Measurements from ENCODE around the gene CD2BP2.
"Not testable (repeated sequence)": the region's sequence is repeated elsewhere in the genome, so short reads cannot be mapped to it uniquely, and the experiment has no call there.

CD2BP2 gene

DNA sequence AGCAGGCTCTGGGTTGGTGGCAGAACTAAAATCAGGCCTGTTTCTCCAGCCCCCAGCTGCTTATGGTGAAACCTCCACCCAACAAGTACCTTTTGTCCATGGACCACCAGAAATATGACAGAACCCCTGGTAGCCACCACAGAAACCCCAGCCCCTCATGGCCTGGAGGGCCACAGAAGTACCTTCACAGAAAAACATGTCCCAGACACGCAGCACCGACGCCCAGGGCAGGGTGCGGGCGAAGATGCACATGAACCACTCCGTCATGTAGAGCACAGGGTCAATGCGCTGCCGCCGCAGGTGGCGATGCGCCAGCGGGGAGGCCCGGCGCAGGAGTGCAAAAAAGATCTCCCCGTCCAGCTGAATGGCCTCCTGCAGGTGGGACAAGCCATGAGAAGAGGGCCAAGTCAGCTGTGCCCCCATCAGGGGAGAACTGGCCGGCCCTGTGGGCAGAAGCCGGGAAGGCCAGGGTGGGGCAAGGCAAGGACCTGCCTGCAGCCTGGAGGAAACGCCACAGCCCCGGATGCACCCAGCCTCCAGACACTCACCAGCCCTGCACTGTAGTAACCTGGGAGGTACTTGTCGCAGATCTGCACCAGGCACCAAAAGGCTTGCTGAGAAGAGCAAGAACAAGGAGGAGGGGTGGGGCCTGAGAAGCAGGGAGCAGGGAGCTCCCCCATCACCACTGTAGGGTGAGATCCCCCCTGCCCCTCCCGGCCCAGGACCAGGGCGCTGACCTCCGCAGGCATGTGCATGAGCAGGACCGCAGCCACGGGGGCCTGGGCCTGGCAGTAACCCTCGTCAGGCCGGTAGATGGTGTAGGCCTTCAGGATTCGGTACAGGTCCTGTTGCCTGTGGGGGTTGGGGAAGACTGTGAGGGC, 4.1 kb upstream of the CD2BP2 start:
- DNase-seq: no peak

DNA sequence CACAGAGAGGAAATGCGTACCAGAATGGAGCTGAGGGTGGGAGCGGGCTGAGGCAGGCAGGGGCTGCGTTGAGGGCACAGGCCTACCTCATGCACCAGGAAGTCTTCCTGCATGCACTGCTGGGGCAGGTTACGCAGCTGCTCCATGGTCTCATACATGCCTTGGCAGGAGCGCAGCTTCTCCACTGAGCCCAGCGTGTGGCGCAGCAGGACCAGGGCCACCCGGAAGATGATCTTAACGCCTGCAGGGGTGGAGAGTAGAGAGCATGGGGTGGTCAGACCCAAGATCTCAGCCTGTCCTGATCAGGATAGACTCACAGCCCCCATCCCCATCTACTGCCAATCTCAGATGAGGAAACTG, 3.4 kb upstream of the CD2BP2 start:
- no peak for DNase-seq

DNA sequence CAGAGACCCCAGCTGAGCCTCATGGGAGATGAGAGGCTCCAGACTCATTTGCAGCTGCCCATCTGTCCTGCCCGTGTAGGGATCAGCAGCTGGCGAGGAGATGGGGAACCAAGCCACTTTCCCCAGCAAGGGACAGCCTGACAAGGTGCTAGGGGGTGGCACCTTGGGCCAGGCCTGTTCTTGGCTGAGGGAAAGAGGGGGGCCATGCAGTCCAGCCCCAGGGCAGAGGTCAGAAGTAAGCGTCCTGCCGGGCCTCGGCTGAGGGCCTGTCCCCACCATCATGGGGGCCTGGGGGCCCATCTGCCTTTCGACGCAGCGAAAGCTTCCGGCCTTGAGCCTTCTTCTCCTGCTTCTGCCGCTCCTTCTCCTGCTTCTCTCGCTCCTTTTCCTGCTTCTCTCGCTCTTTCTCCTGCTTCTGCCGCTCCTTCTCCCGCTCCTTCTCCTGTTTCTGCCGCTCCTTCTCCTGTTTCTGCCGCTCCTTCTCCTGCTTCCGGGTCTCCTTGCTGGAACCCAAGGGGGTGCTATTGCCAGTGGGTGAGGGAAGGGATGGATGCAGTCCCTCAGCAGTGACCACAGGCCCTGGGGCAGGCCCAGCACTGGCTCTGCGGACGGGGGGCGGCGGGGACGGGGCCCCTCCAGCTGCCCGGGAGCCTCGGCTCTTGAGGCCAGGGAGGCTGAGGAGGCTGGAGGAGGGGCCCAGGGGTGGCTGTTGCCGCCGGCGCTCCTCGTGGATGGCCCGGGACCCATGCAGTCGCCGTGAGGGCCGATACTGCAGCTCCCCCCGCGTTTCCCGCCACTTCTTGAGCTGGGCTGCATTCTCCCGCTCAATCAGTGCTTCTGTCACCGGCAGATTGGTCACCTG, 2.8 kb upstream of the CD2BP2 start:
- DNase-seq: no peak

DNA sequence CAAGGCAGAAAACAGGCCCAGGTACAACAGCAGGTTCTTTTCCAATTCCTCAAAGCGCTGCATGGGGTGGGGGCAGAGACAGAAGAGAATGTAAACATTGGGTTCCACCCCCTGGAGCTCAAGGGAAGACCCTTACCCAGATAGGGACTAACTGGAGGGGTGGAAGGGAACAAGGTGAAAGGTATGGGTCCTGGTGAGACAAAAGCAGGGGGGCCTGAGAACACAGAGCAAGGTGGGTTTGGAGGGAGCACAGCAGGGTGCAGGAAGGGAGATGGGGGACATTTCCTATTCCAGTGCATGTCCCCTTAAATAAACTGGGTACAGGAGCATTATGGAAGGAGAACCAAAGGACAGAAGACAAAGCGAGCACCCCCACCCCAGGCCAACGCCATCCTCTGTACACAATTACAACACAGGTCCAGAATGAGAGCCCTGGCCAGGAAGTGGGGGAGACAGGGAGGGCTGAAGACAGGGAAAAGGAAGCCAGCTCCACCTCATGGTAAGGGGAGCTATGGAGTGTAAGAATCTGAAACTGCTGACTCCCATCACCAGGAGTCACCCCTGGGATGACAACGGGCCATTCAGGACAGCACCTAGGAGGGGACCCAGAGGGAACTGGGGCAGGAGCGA, 2.1 kb upstream of the CD2BP2 start:
- DNase-seq: no peak

DNA sequence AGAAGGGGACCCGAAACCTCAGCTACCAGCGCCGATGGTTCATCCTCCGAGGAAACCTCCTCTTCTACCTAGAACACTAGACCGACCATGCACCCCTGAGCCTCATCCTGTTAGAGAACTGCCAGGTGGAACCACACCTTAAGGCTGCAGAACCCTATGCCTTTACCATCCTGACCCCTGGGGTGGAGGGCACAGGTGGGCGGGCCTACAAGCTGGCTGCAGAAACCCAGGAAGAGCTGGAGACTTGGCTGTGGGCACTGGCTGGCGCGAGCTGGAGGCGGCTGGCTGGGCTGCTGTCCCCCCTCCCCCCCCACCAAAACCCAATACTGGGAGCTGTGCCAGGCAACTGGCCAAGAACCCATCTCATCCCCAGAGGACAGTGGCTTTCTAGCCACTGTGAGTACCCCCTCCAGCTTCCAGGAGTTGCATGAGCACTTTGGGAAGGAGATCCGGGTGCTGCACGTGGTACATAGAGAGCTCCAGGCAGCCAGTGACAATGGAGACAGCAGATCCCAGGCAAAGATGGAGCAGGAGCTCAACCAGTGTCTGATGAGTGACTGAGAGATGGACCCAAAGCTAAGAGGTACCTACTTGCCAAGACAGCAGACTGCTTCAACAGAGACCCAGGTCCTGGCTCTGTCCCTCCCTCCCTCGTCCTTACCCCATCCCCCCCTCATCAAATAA, 1.4 kb upstream of the CD2BP2 start:
- DNase-seq: no peak

DNA sequence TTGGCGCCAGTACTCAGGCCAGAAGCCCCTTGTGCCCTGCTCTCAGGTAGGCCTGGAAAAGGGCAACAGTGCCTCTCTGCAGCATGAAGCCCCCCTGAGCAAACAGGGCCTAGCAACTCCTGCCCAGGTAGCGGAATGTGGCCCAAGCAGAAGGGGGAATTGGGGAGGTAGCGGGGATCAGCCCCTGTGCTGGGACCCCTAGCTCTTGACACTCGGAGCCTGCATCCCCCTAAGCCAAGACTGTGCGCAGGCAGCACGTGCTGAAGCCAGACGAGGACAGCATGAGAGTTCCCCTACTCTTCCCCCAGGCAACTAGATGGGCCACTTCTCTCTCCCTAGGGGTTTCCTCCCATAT, 823 bp upstream of the CD2BP2 start:
- no peak for DNase-seq

DNA sequence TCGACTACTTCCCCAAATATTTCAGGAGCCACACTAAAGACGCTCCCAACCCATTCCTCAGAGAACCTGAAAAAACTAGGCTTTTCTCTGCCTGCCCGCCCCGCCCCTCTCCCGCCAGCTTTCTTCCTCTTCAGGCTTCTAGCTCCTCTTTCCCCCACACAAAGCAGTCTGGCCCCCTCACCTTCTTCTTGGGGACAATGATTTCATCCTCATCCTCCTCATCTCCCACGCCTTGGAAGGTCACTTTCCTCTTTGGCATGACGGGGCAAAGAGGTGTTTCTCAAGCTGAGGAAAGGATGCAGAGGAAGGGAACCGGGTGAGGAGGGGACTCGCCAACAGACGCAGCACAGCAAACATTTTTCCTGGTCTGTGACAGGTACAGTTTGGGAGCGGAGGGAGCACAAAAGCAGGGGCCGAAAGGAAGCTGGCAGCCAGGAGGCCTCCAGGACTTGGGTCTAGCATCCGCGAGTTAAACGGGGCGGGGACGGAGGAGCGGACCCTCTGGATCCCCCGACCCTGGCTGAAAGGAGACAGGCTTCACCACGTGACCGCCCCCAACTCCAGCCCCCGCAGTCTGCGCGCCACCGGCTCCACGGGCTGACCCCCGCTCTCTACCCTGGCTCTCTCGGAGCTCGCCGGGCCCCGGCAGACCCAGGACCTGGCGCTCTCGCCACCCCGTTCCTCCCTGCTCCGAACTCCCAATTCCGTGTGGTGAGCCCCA, 525 bp downstream of the CD2BP2 start:
- no peak for DNase-seq

DNA sequence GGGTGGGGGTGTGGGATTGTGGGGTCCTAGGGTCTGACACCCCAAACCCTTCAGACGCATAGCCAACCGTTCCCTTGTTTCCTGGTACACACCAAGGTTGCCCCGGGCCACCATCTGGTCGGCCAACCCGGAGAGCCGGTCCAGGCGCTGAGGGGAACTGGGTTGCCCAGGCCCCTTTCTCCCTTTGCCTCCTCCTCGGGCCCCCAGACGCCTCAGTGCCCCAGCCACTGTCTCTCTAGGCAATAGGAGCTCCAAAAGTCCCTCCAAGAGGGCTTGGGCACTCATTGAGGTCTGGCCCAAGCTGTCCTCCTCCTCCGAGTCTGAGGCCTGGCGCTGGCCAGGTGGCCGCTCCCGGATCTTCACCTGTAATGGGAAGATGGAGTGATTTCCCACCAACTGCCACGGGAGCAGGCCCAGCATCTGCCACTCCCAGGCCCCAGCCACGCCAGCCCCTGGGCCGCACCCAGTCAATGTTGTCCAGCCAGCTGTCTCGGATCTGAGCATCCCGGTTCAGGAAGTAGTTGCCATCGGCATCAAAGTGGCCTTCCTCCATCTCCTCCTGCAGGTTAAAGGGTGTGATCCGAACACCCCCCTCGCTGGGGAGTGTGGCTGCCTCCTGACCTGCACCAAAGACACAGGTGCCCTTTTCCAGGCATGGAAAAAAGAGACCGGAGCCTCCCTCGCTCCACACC, 1.5 kb downstream of the CD2BP2 start:
- DNase-seq: no peak

DNA sequence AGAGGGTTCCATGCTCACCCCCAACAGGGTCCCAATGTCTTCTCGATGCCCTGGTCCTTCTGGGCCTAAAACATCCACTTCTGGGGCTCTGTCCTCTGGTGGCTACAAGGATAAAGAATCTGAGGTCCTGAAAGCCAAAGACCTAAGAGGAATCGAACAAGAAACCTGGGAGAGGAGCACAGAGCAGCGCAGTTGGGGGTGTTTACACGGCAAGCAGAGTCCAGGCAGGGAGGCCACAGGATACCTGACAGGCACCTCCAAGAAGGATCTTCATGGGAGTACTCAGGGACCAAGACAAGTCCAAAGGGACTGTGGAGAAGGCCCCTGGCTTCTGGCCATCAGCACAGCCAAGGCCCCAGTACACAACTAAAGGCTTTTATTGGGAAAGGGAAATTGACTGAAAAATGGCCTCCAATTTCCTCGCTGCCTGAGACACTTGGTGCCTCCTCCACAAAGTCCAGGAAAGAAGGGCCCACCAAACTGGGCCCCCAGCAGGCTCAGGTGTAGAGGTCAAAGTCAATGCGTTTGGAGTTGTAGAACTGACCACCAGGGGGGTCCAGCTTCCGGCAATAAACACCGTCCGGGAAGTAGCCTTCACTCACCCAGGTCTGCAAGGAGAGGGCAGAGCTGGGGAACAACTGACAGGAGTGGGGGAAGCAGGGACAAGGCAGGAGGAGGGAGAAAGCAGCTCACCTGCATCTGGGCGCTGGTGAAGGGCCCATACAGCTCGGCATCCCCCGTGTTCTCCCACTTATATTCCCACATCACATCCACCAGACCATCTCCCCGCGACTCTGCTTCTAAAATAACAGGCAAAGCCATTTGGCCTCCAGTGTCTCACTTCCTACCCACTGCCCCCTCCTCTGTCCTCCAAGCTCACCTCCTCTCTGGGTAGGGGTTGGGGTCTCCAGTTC, 2.4 kb downstream of the CD2BP2 start:
- DNase-seq: no peak

DNA sequence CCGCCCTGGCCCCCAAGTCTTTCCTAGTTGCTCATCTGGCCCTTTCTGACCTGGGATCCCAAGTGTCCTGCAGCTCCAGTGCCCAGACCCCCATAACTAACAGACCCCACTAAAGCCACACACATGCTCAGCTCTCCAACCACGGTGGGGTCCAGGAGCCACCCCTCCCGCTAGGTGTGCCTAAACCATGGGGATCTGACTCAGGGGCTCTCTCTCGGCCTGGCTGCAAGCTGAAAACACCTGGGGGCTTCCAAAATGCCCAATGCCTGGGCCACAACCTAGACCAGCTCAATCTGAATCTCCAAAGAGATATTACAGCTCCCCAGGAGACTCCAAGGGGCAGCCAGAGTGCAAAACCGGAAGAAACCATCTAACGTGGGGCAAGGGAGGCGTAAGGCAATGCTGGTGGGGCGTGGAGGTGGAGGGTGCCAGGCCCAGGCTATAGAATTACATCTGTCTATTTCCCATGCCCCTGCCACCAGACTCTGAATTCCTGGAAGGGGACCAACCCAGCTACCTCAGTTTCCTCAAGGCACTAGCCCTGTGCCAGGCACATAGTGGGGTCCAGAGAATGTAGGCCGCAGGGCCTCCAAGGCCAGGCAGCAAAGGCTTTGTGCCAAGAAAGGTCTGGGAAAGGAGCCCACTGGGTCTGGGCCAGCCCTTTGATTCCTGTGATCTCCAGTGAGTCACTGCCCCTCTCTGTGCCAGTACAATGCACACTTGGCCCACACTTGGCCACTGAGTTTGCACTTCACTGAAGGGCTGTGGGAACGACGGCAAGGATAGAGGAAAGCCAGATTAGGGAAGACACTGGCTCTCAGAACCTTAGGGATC, 3.3 kb downstream of the CD2BP2 start:
- DNase-seq: no peak

DNA sequence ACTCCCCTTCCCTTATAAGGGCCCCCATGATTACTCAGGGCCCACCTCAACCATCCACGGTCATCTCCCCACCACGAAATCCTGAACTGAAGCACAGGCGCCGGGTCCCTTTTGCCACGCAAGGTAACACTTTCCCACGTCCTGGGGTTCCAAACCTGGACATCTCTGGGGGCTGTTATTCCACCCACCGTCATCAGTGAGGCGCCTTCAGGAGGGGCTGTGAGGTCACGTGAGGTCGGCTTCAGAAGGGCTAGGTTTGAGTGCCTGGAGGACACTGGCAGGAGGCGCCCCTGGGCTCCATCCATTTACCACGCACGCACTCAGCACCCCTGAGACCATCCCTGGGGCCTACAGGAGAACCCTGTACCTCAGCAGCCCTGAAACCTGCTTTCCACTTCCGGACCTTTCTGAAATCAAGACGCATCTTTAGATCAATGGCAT, 4.1 kb downstream of the CD2BP2 start:
- no peak for DNase-seq

DNA sequence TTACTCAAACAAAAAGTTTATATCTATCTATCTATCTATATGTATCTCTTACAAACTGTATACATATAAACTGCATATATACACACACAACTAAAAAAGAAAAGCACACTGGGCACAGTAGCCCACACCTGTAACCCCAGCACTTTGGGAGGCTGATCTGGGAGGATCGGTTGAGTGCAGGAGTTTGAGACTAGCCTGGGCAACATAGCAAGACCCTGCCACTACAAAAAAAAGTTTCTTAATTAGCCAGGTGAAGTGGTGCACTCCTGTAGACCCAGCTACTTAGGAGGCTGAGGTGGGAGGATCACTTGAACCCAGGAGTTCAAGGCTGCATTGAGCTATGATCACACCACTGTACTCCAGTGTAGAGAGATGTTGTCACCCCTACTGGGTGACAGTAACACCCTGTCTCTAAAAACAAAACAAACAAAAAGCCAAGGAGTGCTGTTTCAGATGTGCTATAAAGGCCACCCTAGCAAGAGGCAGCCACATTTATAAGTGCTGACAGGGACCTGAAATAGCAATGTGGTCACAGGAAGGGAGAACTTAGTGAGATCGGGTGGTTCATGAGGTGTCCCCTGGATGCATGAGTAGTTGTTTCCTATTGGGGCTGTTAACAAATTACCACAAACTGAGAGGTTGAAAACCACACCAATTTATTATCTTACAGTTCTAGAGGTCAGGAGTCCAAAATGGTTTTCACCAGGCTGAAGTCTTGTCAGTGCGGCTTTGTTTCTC, 4.8 kb downstream of the CD2BP2 start:
- DNase-seq: no peak

DNA sequence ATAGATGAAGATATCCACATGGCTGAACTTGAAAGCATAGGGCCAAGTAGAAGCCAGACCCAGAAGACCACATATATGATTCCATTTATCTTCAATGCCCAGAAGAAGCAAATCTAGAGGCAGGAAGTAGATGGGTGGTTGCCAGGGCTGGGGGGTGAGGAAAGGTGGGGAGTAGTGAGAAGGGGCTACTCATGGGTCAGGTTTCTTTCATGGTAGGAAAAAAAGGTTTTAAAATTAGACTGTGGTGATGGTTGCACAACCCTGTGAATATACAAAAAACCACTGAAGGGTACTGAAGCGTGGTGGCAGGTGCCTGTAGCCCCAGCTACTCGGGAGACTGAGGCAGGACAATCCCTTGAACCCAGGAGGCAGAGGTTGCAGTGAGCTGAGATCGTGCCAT, 5.4 kb downstream of the CD2BP2 start:
- DNase-seq: no peak

DNA sequence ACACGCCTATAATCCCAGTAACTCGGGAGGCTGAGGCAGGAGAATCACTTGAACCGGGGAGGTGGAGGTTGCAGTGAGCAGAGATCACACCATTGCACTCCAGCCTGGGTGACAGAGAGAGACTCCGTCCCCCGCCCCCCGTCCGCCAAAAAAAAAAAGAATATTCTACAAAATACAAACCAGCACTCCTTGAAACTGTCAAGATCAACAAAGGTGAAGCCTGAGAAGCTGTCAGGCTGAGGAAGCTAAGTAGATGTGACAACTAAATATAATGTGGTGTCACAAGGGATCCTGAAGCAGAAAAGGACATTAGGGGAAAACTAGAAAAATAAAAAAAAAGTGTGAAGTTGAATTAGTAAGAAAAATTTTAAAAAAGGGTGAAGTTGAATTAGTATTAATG, 6.2 kb downstream of the CD2BP2 start:
- DNase-seq: no peak

DNA sequence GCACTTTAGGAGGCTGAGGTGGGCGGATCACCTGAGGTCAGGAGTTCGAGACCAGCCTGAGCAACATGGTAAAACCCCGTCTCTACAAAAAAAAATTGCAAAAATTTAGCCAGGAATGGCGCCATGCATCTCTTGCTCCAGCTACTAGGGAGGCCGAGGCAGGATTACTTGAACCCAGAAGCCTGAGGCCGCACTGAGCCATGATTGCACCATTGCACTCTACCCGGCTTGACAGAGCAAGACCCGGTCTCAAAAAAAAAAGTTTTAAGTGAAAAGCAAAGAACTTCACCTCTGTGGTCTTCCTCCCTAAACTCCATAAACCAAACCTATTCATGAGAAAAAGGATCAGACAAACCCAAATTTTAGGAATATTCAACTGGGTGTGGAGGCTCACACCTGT, 7.0 kb downstream of the CD2BP2 start:
- DNase-seq: no peak

DNA sequence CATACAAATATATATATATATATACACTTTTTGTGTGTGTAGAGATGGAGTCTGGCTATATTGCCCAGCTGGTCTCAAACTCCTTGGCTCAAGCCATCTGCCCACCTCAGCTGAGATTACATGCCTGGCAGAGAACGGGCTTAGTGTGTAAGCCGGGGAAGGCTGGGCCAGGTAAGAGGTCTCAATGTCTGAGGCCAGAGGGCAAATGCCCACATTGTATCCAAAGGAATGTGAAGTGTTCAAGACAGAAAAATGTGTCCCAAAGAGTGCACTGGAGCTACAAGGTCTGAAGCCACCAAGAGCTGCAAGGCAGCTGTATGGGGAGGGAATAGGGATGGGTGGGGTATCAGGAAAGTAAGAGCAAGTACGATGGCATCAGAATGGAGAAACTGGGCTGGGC, 8.8 kb downstream of the CD2BP2 start:
- no peak for DNase-seq

DNA sequence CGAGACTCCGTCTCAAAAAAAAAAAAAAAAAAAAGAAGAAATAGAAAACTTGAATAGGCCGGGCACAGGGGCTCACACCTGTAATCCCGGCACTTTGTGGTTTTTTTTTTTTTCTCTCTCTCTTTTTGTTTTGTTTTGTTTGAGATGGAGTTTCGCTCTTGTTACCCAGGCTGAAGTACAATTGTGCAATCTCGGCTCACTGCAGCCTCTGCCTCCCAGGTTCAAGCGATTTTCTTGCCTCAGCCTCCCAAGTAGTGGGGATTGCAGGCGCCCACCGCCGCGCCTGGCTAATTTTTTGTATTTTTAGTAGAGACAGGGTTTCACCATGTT, 11.7 kb downstream of the CD2BP2 start:
- DNase-seq: not testable (repeated sequence)

DNA sequence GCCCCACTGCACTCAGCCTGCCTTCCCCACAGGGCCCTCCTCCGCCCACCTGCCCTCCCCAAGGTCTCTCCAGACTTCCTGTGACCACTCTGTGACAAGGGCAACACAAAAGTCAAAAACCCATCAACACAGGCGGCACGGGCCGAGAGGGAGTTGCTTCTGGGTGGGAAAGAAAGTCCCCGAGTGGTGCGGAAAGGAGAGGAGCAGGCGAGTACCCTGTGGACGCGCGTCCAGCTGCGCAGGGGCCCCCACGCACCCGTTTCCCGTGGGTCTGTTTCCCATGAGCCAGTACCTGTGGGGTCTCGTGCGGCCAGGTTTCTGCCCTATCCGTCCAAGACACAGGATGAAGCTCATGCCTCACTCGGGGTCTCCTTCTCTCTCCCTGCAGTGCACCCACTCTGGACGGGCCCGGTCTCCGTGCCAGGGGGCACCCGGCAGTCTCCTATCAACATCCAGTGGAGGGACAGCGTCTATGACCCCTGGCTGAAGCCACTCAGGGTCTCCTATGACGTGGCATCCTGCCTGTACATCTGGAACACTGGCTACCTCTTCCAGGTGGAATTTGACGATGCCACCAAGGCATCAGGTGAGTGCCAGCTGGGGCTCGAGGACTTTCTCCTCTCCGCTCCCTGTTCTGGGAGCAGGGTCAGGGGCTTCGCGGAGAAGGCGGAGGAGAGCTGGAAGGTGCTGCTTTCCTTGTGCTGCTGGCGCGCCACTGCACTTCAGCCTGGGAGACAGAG, 12.2 kb downstream of the CD2BP2 start:
- DNase-seq: no peak

All from NCI-H748 treated with DMSO at 0.1 percent for 48 hours (cell line).